ENCODE results near the gene FKBP2. TPM values are rescaled to one million over a fixed set of nuclear protein-coding genes. Genes with fewer than 3 reads are reported as not detected.
A peak's percentile ranks its signal among the peaks of the same experiment; 100 is the strongest.

Gene FKBP2
- total RNA-seq, 1 experiment from 2014 or later: 70.2 TPM

DNA sequence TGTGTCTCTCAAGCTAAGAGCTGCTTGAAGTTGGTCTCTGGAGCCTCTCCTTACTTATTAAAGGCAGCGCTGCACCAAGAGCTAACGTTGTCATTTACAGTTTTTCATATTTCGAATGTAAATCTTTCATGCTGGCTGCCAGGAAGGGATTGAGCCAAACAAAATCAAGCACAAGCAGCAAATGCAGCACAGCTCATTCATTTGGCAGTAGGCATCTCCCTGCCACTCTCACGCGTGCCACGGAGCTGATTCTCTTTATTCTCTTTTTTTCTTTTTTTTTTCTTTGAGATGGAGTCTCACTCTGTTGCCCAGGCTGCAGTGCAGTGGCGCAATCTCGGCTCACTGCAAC lies 8.0 kb upstream of the FKBP2 start:
- CTCF ChIA-PET: interaction anchor here (1.0 kb wide), 1 partner anchor 12 kb away, joined by 4 read pairs; no protein-coding TSS in a partner anchor
- peaks cover 2% of the 10 kb centered on the region; the same call in 1 of the 2 replicates for H3K36me3 ChIP-seq (ENCODE audit: control insufficient read depth, insufficient read depth, low read length)
- POLR2A ChIA-PET: no interaction called here
- no peak for DNase-seq
- intact Hi-C loops (cut with micrococcal nuclease; ENCODE audit: unreplicated experiment): no loop called here
- TF ChIP-seq, protein P1, sequence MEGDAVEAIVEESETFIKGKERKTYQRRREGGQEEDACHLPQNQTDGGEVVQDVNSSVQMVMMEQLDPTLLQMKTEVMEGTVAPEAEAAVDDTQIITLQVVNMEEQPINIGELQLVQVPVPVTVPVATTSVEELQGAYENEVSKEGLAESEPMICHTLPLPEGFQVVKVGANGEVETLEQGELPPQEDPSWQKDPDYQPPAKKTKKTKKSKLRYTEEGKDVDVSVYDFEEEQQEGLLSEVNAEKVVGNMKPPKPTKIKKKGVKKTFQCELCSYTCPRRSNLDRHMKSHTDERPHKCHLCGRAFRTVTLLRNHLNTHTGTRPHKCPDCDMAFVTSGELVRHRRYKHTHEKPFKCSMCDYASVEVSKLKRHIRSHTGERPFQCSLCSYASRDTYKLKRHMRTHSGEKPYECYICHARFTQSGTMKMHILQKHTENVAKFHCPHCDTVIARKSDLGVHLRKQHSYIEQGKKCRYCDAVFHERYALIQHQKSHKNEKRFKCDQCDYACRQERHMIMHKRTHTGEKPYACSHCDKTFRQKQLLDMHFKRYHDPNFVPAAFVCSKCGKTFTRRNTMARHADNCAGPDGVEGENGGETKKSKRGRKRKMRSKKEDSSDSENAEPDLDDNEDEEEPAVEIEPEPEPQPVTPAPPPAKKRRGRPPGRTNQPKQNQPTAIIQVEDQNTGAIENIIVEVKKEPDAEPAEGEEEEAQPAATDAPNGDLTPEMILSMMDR (IDR thresholded peaks at IDR 0.05; ENCODE audit: insufficient read depth in 1 of 2, low read depth in 1 of 2, low read length in 1 of 2, severe bottlenecking in 1 of 2, unreplicated experiment in 1 of 2): no peak
- Mint-ChIP-seq H3K27ac (ENCODE audit: unreplicated experiment) (no peak overlapping the region), H3K27me3 (ENCODE audit: insufficient read depth, unreplicated experiment) (no peaks in the 10 kb centered on the region), H3K4me1 (ENCODE audit: low read depth, unreplicated experiment) (no peaks in the 10 kb centered on the region), H3K9me3 (ENCODE audit: unreplicated experiment) (no peaks in the 10 kb centered on the region), H3K36me3 (ENCODE audit: insufficient read depth, unreplicated experiment) (peaks cover 30% of the 10 kb centered on the region), H3K4me3 (ENCODE audit: unreplicated experiment) (peak overlapping the region; percentile 83)
- peaks cover 27% of the 10 kb centered on the region for H3K4me1 ChIP-seq
- H3K27me3 ChIP-seq (replicated peaks; ENCODE audit: control insufficient read depth, insufficient read depth, low read length): no peaks in the 10 kb centered on the region
- BruUV-seq (replicated peaks): no TSS peak
- H3K4me3 ChIP-seq (ENCODE audit: low read depth, low read length): no peak overlapping the region
- H3K9me3 ChIP-seq: no peaks in the 10 kb centered on the region

DNA sequence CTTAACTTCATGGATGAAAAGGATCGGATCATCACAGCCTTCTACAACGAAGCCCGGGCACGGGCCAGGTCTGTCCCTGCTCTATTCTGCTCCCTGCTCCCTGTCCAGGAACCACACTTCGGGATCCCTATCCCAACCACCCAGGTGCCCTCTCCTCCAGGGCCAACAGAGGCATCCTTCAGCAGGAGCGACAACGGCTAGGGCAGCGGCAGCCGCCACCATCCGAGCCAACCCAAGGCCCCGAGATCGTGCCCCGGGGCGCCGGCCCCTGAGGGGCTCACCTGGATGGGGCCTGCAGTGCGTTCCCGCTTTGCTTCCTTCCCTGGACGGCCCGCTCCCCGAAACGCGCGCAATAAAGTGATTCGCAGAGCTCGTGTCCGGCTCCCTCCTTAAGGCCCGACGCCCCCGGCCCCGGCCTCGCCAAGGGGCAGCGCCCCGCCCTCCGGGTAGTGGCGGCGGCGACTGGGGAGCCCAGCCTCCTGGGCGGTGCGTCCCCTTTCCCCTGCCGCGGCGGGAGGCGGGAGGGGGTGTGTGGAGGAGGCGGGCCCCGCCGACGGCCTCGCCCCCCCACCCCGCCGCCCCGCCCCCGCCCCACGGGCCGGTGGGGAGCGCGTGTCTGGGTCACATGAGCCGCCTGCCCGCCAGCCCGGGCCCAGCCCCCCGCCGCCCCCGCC lies 6.8 kb upstream of the FKBP2 start, which contains the start of gene VEGFB:
TSS of gene VEGFB (plus strand) at position 672 of the 674 bp plus-strand sequence. CDS start 250 bp downstream, outside the sequence.
- Histone ChIP-seq H3K9me3 (no peaks in the 10 kb centered on the region), H3K4me3 (ENCODE audit: low read depth, low read length) (peak within 1 kb of the TSS; percentile 77), H3K36me3 (ENCODE audit: control insufficient read depth, insufficient read depth, low read length) (peaks cover 2% of the 10 kb centered on the region), H3K27me3 (replicated peaks; ENCODE audit: control insufficient read depth, insufficient read depth, low read length) (no peaks in the 10 kb centered on the region), H3K4me1 (peaks cover 24% of the 10 kb centered on the region)
- H3K4me1 Mint-ChIP-seq (ENCODE audit: low read depth, unreplicated experiment): no peaks in the 10 kb centered on the region
- peak within 1 kb of the TSS; percentile 79 for H3K4me3 Mint-ChIP-seq (ENCODE audit: unreplicated experiment)
- no peaks in the 10 kb centered on the region for H3K9me3 Mint-ChIP-seq (ENCODE audit: unreplicated experiment)
- no peaks in the 10 kb centered on the region for H3K27me3 Mint-ChIP-seq (ENCODE audit: insufficient read depth, unreplicated experiment)
- ChIA-PET POLR2A (no interaction called here), CTCF (interaction anchor here (1.0 kb wide), 1 partner anchor 11 kb away, joined by 4 read pairs; no protein-coding TSS in a partner anchor)
- DNase-seq: peak; percentile 77 to 84
- H3K27ac Mint-ChIP-seq (ENCODE audit: unreplicated experiment): peak within 1 kb of the TSS; percentile 48
- TF ChIP-seq, protein P1 (IDR thresholded peaks at IDR 0.05; ENCODE audit: insufficient read depth in 1 of 2, low read depth in 1 of 2, low read length in 1 of 2, severe bottlenecking in 1 of 2, unreplicated experiment in 1 of 2): no peak
- TSS peak; percentile 30 for BruUV-seq (replicated peaks)
- H3K36me3 Mint-ChIP-seq (ENCODE audit: insufficient read depth, unreplicated experiment): peaks cover 30% of the 10 kb centered on the region
- intact Hi-C loops (cut with micrococcal nuclease; ENCODE audit: unreplicated experiment): loop anchor here (1.0 kb wide), 1 partner anchor 30 kb away; no protein-coding TSS in a partner anchor

DNA sequence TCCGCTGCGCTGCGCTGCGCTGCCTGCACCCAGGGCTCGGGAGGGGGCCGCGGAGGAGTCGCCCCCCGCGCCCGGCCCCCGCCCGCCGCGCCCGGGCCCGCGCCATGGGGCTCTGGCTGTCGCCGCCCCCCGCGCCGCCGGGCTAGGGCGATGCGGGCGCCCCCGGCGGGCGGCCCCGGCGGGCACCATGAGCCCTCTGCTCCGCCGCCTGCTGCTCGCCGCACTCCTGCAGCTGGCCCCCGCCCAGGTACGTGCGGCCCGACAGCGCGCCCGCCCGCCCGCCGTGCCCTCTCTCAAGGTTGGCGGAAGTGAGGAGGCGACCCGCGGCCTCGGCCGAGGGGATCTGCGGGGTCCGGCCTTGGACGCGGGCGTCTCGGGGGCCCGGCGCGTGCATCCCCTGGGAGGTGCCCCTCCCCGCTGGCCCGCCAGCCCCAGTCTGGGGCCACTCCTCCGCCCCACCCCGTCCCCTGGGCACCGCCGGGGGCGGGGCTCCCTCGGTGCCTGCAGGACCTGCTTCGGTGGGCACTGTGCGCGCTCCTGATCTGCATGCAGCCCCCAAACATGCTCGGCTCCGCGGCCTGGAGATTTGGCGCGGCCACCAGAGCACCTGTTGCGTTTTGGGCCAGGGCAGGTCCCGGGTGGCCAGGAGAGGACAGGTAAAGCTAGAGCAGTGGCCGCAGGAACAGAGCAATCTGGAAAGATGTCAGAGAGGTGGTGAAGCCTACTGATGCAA lies 6.1 kb upstream of the FKBP2 start:
- Histone ChIP-seq H3K27me3 (replicated peaks; ENCODE audit: control insufficient read depth, insufficient read depth, low read length) (no peaks in the 10 kb centered on the region), H3K9me3 (no peaks in the 10 kb centered on the region), H3K4me3 (ENCODE audit: low read depth, low read length) (peak overlapping the region; percentile 77), H3K4me1 (peaks cover 21% of the 10 kb centered on the region), H3K36me3 (ENCODE audit: control insufficient read depth, insufficient read depth, low read length) (peaks cover 2% of the 10 kb centered on the region)
- Mint-ChIP-seq H3K4me1 (ENCODE audit: low read depth, unreplicated experiment) (peaks cover under 1% of the 10 kb centered on the region), H3K27me3 (ENCODE audit: insufficient read depth, unreplicated experiment) (no peaks in the 10 kb centered on the region), H3K36me3 (ENCODE audit: insufficient read depth, unreplicated experiment) (peaks cover 31% of the 10 kb centered on the region), H3K4me3 (ENCODE audit: unreplicated experiment) (peak overlapping the region; percentile 78), H3K9me3 (ENCODE audit: unreplicated experiment) (no peaks in the 10 kb centered on the region), H3K27ac (ENCODE audit: unreplicated experiment) (peak overlapping the region; percentile 27)
- CTCF ChIA-PET: no interaction called here
- POLR2A ChIA-PET: no interaction called here
- intact Hi-C loops (cut with micrococcal nuclease; ENCODE audit: unreplicated experiment): loop anchor here (1.0 kb wide), 1 partner anchor 31 kb away; no protein-coding TSS in a partner anchor
- DNase-seq: peak in 1 of 2 experiments; percentile 66
- no TSS peak for BruUV-seq (replicated peaks)
- TF ChIP-seq, protein P1 (IDR thresholded peaks at IDR 0.05; ENCODE audit: insufficient read depth in 1 of 2, low read depth in 1 of 2, low read length in 1 of 2, severe bottlenecking in 1 of 2, unreplicated experiment in 1 of 2): no peak
